Measurements from ENCODE around the gene RPL4.
"Not testable (repeated sequence)": the region's sequence is repeated elsewhere in the genome, so short reads cannot be mapped to it uniquely, and the experiment has no call there.

DNA sequence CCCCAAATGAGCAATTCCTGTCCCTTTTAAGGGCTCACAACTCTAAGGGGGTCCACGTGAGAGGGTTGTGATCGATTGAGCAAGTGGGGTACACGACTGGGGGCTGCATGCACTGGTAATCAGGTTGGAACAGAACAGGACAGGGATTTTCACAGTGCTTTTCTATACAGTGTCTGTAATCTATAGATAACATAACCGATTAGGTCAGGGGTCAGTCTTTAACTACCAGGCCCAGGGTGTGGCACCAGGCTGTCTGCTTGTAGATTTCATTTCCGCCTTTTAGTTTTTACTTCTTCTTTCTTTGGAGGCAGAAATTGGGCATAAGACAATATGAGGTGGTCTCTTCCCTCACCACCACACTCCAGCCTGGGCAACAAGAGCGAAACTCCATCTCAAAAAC, 39.4 kb downstream of the RPL4 start:
- TF ChIP-seq ZFX (IDR thresholded peaks at IDR 0.05; ENCODE audit: borderline replicate concordance) = not testable (repeated sequence)
- TF ChIP-seq, protein P1, sequence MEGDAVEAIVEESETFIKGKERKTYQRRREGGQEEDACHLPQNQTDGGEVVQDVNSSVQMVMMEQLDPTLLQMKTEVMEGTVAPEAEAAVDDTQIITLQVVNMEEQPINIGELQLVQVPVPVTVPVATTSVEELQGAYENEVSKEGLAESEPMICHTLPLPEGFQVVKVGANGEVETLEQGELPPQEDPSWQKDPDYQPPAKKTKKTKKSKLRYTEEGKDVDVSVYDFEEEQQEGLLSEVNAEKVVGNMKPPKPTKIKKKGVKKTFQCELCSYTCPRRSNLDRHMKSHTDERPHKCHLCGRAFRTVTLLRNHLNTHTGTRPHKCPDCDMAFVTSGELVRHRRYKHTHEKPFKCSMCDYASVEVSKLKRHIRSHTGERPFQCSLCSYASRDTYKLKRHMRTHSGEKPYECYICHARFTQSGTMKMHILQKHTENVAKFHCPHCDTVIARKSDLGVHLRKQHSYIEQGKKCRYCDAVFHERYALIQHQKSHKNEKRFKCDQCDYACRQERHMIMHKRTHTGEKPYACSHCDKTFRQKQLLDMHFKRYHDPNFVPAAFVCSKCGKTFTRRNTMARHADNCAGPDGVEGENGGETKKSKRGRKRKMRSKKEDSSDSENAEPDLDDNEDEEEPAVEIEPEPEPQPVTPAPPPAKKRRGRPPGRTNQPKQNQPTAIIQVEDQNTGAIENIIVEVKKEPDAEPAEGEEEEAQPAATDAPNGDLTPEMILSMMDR (IDR thresholded peaks at IDR 0.05) = not testable (repeated sequence)

All from 22Rv1 (cell line).